Astrocyte of the cerebellum (primary cell): Measurements from ENCODE around the gene ANGEL2.

Source experiments
- DNase-seq: peaks from one replicate; pipeline ENCODE4 v3.0.0-alpha.2; 2011; ENCODE audit warnings: low read depth
- H3K4me3 ChIP-seq: 2 replicates; pipeline ENCODE4 v1.5.1; 2011; ENCODE audit warnings: mild to moderate bottlenecking, low read depth, low read length, moderate library complexity
- CTCF ChIP-seq: IDR thresholded peaks from 2 replicates; pipeline ENCODE4 v1.5.1; 2012; ENCODE audit warnings: low read length, low read depth, moderate library complexity, mild to moderate bottlenecking; ENCODE audit errors: missing control alignments
- in situ Hi-C: cut with HindIII; loops from 2 replicates; pipeline ENCODE4 v1.10.0; 2017; ENCODE audit warnings: low sequenced_read_pairs

Gene ANGEL2

GRCh38 chr1:212981571-212982328 is 33.9 kb downstream of the ANGEL2 start:
- in situ Hi-C loops = loop anchor here (5.0 kb wide), 2 partner anchors 49 to 89 kb away; no protein-coding TSS in a partner anchor
- no peak overlapping the region for H3K4me3 ChIP-seq
- no peak for DNase-seq
- no peak for TF ChIP-seq CTCF

GRCh38 chr1:212981025-212981495 is 34.6 kb downstream of the ANGEL2 start:
- H3K4me3 ChIP-seq = no peak overlapping the region
- DNase-seq = no peak
- no peak for TF ChIP-seq CTCF
- in situ Hi-C loops = loop anchor here (5.0 kb wide), 2 partner anchors 49 to 89 kb away; no protein-coding TSS in a partner anchor

- in situ Hi-C loops = loop anchor here (5.0 kb wide), 2 partner anchors 48 to 88 kb away; no protein-coding TSS in a partner anchor
- H3K4me3 ChIP-seq = no peak overlapping the region
- peak; percentile 34 for DNase-seq
- no peak for TF ChIP-seq CTCF
Observed at GRCh38 chr1:212980123-212980785, 35.4 kb downstream of the ANGEL2 start.

GRCh38 chr1:212979340-212980122 is 36.1 kb downstream of the ANGEL2 start:
- DNase-seq = no peak
- H3K4me3 ChIP-seq = no peak overlapping the region
- no peak for TF ChIP-seq CTCF
- in situ Hi-C loops = loop anchor here (5.0 kb wide), 2 partner anchors 47 to 87 kb away; no protein-coding TSS in a partner anchor

GRCh38 chr1:212977781-212978645 is 37.7 kb downstream of the ANGEL2 start:
- no peak for TF ChIP-seq CTCF
- no peak for DNase-seq

More at GRCh38 chr1:212977781-212978645, 37.7 kb downstream of the ANGEL2 start:
- in situ Hi-C loops = no loop called here
- H3K4me3 ChIP-seq = no peak overlapping the region
